Measurements from ENCODE around the gene TPM3. TPM values are rescaled to one million over a fixed set of nuclear protein-coding genes. Genes with fewer than 3 reads are reported as not detected.

The TPM3 gene
- total RNA-seq, 6 donors from 2014 or later, result 149 to 452 (median 344) TPM

- Histone ChIP-seq H3K4me3 (peak overlapping the region in 1 of 4 donors; percentile 70), H3K9me3 (no peaks in the 10 kb centered on the region), H3K27ac (peak overlapping the region in 3 of 4 donors; percentile 50 to 99 (median 98)), H3K36me3 (peaks cover 7 to 37% (median 21%) of the 10 kb centered on the region in 4 donors), H3K4me1 (peaks cover 36 to 58% (median 40%) of the 10 kb centered on the region in 4 donors), H3K27me3 (no peaks in the 10 kb centered on the region)
- WGBS, 2 donors, result 50 to 55% methylated on average over 1 of the region's 1 CpG
- no peak for ATAC-seq (ENCODE audit: low FRiP score in 2 of 2)
- DNase-seq, result no peak
- TF ChIP-seq POLR2A (IDR thresholded peaks at IDR 0.05) (no peak), CTCF (IDR thresholded peaks at IDR 0.05) (no peak), EP300 (IDR thresholded peaks at IDR 0.05) (no peak), POLR2AphosphoS5 (IDR thresholded peaks at IDR 0.05) (no peak)
Observed at GRCh38 chr1:154222918-154223317, 31.0 kb upstream of the TPM3 start.

GRCh38 chr1:154222518-154222917 lies 30.6 kb upstream of the TPM3 start:
- H3K27me3 ChIP-seq, result no peaks in the 10 kb centered on the region
- DNase-seq (no peak), ATAC-seq (ENCODE audit: low FRiP score in 2 of 2) (no peak)
- H3K27ac ChIP-seq, result peak overlapping the region in 3 of 4 donors; percentile 98 to 99 (median 99)
- TF ChIP-seq CTCF (IDR thresholded peaks at IDR 0.05) (no peak), POLR2AphosphoS5 (IDR thresholded peaks at IDR 0.05) (no peak), POLR2A (IDR thresholded peaks at IDR 0.05) (no peak), EP300 (IDR thresholded peaks at IDR 0.05) (no peak)
- peaks cover 5 to 37% (median 20%) of the 10 kb centered on the region in 4 donors for H3K36me3 ChIP-seq
- peaks cover 36 to 62% (median 44%) of the 10 kb centered on the region in 4 donors for H3K4me1 ChIP-seq
- peak overlapping the region in 1 of 4 donors; percentile 70 for H3K4me3 ChIP-seq
- WGBS, 2 donors, result 55 to 60% methylated on average over 1 of the region's 1 CpG
- H3K9me3 ChIP-seq, result no peaks in the 10 kb centered on the region

- Histone ChIP-seq H3K4me1 (peaks cover 36 to 63% (median 48%) of the 10 kb centered on the region in 4 donors), H3K36me3 (peaks cover 3 to 37% (median 16%) of the 10 kb centered on the region in 4 donors), H3K27me3 (no peaks in the 10 kb centered on the region), H3K4me3 (peak overlapping the region; percentile 61 to 80 (median 73)), H3K9me3 (no peaks in the 10 kb centered on the region), H3K27ac (peak overlapping the region; percentile 98 to 100 (median 99))
- peak; percentile 53 to 71 for ATAC-seq (ENCODE audit: low FRiP score in 2 of 2)
- peak; percentile 50 to 93 for DNase-seq
- 0 to 1% methylated on average over 11 to 26 of the region's 28 CpGs for WGBS, 2 donors
- peak in 1 of 2 donors; percentile 0 for TF ChIP-seq POLR2AphosphoS5 (IDR thresholded peaks at IDR 0.05)
- no peak for TF ChIP-seq POLR2A (IDR thresholded peaks at IDR 0.05)
Observed at GRCh38 chr1:154221278-154222001, 29.5 kb upstream of the TPM3 start.

GRCh38 chr1:154220970-154221277 lies 29.0 kb upstream of the TPM3 start:
- ATAC-seq (ENCODE audit: low FRiP score in 2 of 2) (no peak), DNase-seq (no peak)
- Histone ChIP-seq H3K36me3 (peaks cover 3 to 32% (median 14%) of the 10 kb centered on the region in 4 donors), H3K27me3 (no peaks in the 10 kb centered on the region), H3K27ac (peak overlapping the region; percentile 98 to 100 (median 99)), H3K4me1 (peaks cover 36 to 63% (median 48%) of the 10 kb centered on the region in 4 donors), H3K4me3 (peak overlapping the region; percentile 61 to 80 (median 73)), H3K9me3 (no peaks in the 10 kb centered on the region)
- WGBS, 2 donors, result 0% methylated on average over 6 to 16 of the region's 33 CpGs
- no peak for TF ChIP-seq EP300 (IDR thresholded peaks at IDR 0.05)
- TF ChIP-seq CTCF (IDR thresholded peaks at IDR 0.05), result no peak
- peak in 1 of 4 donors; percentile 32 for TF ChIP-seq POLR2A (IDR thresholded peaks at IDR 0.05)
- no peak for TF ChIP-seq POLR2AphosphoS5 (IDR thresholded peaks at IDR 0.05)

- peak; percentile 99 to 100 for DNase-seq
- Histone ChIP-seq H3K4me1 (peaks cover 36 to 57% (median 48%) of the 10 kb centered on the region in 4 donors), H3K27ac (peak within 1 kb of the TSS; percentile 98 to 100 (median 99)), H3K4me3 (peak within 1 kb of the TSS; percentile 61 to 80 (median 73)), H3K27me3 (no peaks in the 10 kb centered on the region), H3K36me3 (peaks cover 3 to 26% (median 10%) of the 10 kb centered on the region in 4 donors), H3K9me3 (no peaks in the 10 kb centered on the region)
- TF ChIP-seq CTCF (IDR thresholded peaks at IDR 0.05) (peak in 3 of 6 experiments; percentile 21 to 29 (median 25)), POLR2A (IDR thresholded peaks at IDR 0.05) (peak in 3 of 4 donors; percentile 56 to 88 (median 87)), EP300 (IDR thresholded peaks at IDR 0.05) (peak in 1 of 4 donors; percentile 98), POLR2AphosphoS5 (IDR thresholded peaks at IDR 0.05) (peak; percentile 96 to 98)
- 0 to 1% methylated on average over 26 to 67 of the region's 73 CpGs for WGBS, 2 donors
- ATAC-seq (ENCODE audit: low FRiP score in 2 of 2), result peak; percentile 97 to 98
Observed at GRCh38 chr1:154220071-154220969, 28.4 kb upstream of the TPM3 start, which contains the start of gene UBAP2L. UBAP2L (plus strand) TSS chr1:154220955; CDS start chr1:154225124, 4,169 bp downstream.
